Astrocyte of the spinal cord (primary cell): ENCODE measurements around the gene CLIP2.
"Not testable (repeated sequence)": the region's sequence is repeated elsewhere in the genome, so short reads cannot be mapped to it uniquely, and the experiment has no call there.

Experiments used
- DNase-seq: peaks from one replicate; pipeline ENCODE4 v3.0.0; 2011; ENCODE audit warnings: low read depth, low spot score
- H3K4me3 ChIP-seq: 2 replicates; pipeline ENCODE4 v1.5.1; 2011; ENCODE audit warnings: low read depth, mild to moderate bottlenecking, low read length, moderate library complexity
- CTCF ChIP-seq: IDR thresholded peaks from 2 replicates; pipeline ENCODE4 v1.5.1; 2012; ENCODE audit warnings: low read depth, mild to moderate bottlenecking, low read length, inconsistent platforms
- in situ Hi-C: cut with HindIII; loops from 2 replicates; pipeline ENCODE4 v1.10.0; 2017; ENCODE audit warnings: low sequenced_read_pairs

The CLIP2 gene

GRCh38 chr7:74320645-74321221 is 31.5 kb downstream of the CLIP2 start:
- no peak overlapping the region for H3K4me3 ChIP-seq
- no peak for TF ChIP-seq CTCF
- no peak for DNase-seq
- in situ Hi-C loops = no loop called here

- H3K4me3 ChIP-seq, DNase-seq, in situ Hi-C loops: not testable (repeated sequence)
Observed at GRCh38 chr7:74322892-74323291, 33.7 kb downstream of the CLIP2 start.

DNA sequence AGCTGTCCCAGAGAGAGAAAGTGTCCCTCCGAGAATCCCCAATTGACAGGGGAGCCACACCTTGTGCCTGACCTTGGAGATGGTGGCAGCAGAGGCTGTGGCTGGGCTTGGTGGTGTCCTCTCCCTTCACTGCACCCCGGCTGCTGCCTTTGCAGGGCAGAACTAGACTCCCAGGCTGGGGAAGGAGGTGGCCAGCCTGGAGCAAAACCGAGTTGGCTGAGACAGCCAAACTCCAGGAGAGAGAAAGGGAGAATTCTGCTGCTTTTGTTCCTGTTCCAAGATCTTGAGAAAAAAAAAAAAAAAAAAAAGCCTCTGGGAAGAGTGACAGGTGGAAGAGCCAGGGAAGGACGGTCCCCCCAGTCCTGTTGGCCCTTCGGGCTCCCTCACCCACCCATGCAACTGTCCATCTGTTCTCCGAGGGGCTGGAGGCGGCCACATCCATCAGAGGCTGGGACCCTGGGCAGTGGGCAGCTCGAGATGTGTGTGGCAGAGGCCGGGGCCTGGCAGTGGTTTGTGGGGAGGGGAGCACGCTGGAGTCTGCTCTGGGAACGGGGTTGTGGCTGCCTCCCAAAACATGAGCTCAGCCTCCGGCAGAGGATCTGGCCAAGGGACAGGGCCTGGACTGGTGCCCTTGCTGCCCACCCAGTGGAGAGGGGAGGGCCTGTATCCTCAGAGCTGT is 35.5 kb downstream of the CLIP2 start:
- no peak overlapping the region for H3K4me3 ChIP-seq
- DNase-seq = no peak
- in situ Hi-C loops = no loop called here
- TF ChIP-seq CTCF = no peak

DNA sequence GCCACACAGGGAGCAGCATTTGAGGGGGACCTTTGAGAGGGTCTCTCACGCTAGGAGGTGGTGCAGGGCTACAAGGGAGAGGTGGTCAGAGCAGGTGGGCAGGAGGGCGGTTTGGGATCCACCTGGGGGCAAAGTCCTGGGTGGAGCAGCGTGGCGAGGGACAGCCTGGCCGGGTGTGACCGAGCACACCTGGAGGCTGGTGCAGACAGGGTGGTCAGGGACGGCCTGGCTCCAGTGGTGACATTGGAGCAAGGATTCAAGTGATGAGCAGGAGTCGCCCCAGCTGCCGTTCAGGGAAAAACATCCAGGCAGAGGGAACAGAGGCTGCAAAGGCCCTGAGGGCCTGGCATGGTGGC is 36.0 kb downstream of the CLIP2 start:
- no peak overlapping the region for H3K4me3 ChIP-seq
- no peak for DNase-seq
- no peak for TF ChIP-seq CTCF
- in situ Hi-C loops = no loop called here

DNA sequence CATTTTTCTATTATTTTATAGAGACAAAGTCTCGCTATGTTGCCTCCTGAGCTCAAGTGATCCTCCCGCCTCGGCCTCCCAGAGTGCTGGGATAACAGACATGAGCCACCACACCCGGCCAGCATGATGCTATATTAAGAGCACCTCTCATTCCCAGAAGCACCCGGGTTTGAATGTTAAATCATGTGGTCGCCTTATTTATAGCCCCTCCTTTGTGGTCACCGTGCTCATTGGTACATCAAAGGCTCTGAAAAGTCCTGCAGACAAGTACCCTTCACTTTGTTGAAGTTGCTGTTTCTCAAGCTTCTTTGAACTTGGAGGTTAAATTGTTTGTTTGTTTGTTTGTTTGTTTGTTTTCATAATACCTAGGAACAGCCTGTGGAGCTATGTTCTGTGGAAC is 40.0 kb downstream of the CLIP2 start:
- TF ChIP-seq CTCF = no peak
- no peak overlapping the region for H3K4me3 ChIP-seq
- no peak for DNase-seq
- in situ Hi-C loops = no loop called here

DNA sequence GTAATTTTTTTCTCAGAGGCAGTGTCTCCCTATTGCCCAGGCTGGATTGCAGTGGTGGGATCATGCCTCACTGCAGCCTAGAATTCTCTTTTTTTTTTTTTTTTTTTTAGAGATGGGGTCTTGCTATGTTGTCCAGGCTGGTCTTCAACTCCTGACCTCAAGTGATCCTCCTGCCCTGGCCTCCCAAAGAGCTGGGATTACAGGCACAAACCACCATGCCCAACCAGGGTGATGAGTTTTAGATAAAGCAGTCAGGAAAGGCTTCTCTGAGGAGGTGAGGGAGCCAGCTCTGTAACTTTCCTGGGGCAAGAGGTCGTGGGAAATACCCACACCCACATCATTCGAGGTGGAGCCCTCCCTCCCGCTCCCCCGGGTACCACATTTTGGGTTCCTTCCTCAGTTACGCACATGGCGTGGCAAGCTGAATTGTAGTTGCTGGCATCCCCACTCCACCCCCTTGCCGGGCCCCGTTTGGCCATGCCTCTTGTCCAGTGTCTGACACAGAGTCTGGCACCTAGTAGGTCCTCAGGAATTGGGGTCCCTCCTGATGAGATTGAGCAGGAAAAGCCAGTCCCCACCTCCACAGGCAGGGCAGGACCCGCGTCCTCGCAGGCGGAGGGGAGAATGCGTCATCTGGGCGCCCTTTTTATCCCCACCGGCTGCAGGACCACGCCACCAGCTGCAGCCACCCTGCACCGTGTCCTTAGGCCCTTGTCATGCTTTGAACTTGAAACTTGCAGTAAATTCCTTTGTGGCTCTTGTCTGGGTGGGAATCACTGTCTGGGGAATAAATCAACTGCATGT is 43.4 kb downstream of the CLIP2 start:
- TF ChIP-seq CTCF = no peak
- in situ Hi-C loops = no loop called here
- no peak overlapping the region for H3K4me3 ChIP-seq
- DNase-seq = no peak

GRCh38 chr7:74334030-74334429 is 44.8 kb downstream of the CLIP2 start:
- peak; percentile 41 for DNase-seq
- no peak overlapping the region for H3K4me3 ChIP-seq
- no peak for TF ChIP-seq CTCF
- in situ Hi-C loops = no loop called here
